A673 (cell line): ENCODE results near the gene ANKRD40. TPM values are rescaled to one million over a fixed set of nuclear protein-coding genes. Genes with fewer than 3 reads are reported as not detected.

Source experiments
- BruUV-seq: library from RNA; stranded (reverse); fragments of 400-500 nt; replicated peaks from 2 replicates; lab custom pipeline; 2021; lab: Mats Ljungman, UMichigan
- CTCF ChIA-PET: fragments of 300-600 bp; sonication (Branson Sonifier 250); formaldehyde crosslinking; loops from one replicate; lab custom pipeline; 2022; ENCODE audit warnings: antibody characterized with exemption; lab: Charles Lee
- POLR2A ChIA-PET: fragments of 300-600 bp; sonication (Branson Sonifier 250); formaldehyde crosslinking; loops from one replicate; lab custom pipeline; 2022; ENCODE audit warnings: antibody characterized with exemption; ENCODE audit not compliant: low non-redundant PET; lab: Charles Lee
- DNase-seq: peaks from one replicate; pipeline ENCODE4 v3.0.0-alpha.2; 2015; ENCODE audit warnings: low spot score
- H3K27ac ChIP-seq: fragments of 200-600 bp; sonication (generic); 2 replicates; pipeline ENCODE4 v1.5.1; 2016; ENCODE audit warnings: mixed run types, low read depth, mild to moderate bottlenecking, mixed read lengths, antibody characterized with exemption, low read length; ENCODE audit not compliant: poor library complexity, severe bottlenecking
- H3K27me3 ChIP-seq: fragments of 200-600 bp; sonication (generic); replicated peaks from 2 replicates; pipeline ENCODE4 v1.6.1; 2017; ENCODE audit warnings: mixed run types, low read depth, mild to moderate bottlenecking, mixed read lengths, antibody characterized with exemption, low read length; ENCODE audit not compliant: insufficient read depth, poor library complexity
- H3K36me3 ChIP-seq: fragments of 200-600 bp; sonication (generic); 2 replicates; pipeline ENCODE4 v1.6.1; 2016; ENCODE audit warnings: mixed run types, mild to moderate bottlenecking, mixed read lengths, antibody characterized with exemption, low read length; ENCODE audit not compliant: insufficient read depth, poor library complexity, severe bottlenecking
- H3K4me1 ChIP-seq: fragments of 200-600 bp; sonication (generic); 2 replicates; pipeline ENCODE4 v1.6.1; 2017; ENCODE audit warnings: mixed run types, mild to moderate bottlenecking, mixed read lengths, antibody characterized with exemption, low read length; ENCODE audit not compliant: insufficient read depth, poor library complexity, severe bottlenecking
- H3K4me3 ChIP-seq: fragments of 200-600 bp; sonication (generic); 2 replicates; pipeline ENCODE4 v1.5.1; 2016; ENCODE audit warnings: low read depth, mixed run types, mild to moderate bottlenecking, mixed read lengths, low read length; ENCODE audit not compliant: poor library complexity, severe bottlenecking
- H3K9me3 ChIP-seq: fragments of 200-600 bp; sonication (generic); 2 replicates; pipeline ENCODE4 v1.6.1; 2016; ENCODE audit warnings: mixed run types, low read depth, mild to moderate bottlenecking, mixed read lengths, antibody characterized with exemption, low read length; ENCODE audit not compliant: poor library complexity, severe bottlenecking
- CTCF ChIP-seq: fragments of 300-800, 200-600 bp; sonication (generic); conservative IDR thresholded peaks from 2 replicates; pipeline ENCODE4 v1.5.1; 2017; ENCODE audit warnings: low read depth, mild to moderate bottlenecking, antibody characterized with exemption, low read length, moderate library complexity, mixed read lengths
- EZH2 ChIP-seq: fragments of 200-600 bp; sonication (generic); IDR thresholded peaks from 2 replicates; pipeline ENCODE4 v1.6.1; 2017; ENCODE audit warnings: borderline replicate concordance, low read depth, mild to moderate bottlenecking, mixed read lengths, antibody characterized with exemption, low read length; ENCODE audit not compliant: poor library complexity, severe bottlenecking
- intact Hi-C: fragments of 100-400 bp; cut with micrococcal nuclease; formaldehyde crosslinking; loops from one replicate; pipeline ENCODE4 v1.10.0; 2022; ENCODE audit not compliant: unreplicated experiment
- total RNA-seq: library from RNA; stranded (reverse); gene quantifications from 2 replicates; pipeline ENCODE4 v1.2.3, GENCODE V29; 2021

ANKRD40 gene
- total RNA-seq, 1 experiment from 2014 or later: 54.2 TPM

DNA sequence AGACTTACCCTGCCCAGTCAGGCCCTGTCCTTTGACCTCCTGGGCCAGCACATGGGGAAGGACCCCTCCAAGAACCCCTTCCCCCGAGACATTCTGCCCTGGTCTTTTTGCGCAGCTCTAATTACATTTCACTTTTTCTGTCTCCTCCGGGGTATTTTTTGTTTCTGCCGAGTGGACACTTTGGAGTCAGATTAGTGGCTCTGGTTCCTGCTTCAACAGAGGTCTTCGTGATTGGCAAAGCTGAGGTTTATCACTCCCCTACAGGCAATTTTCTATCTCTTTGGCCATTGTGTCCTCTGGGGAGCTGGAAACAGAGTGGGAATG, 23.5 kb downstream of the ANKRD40 start:
- ChIA-PET CTCF (interaction anchor here (0.8 kb wide), 1 partner anchor 21 kb away, joined by 9 read pairs; no protein-coding TSS in a partner anchor), POLR2A (interaction anchor here (0.6 kb wide), 1 partner anchor 33 kb away, joined by 4 read pairs; no protein-coding TSS in a partner anchor)

GRCh38 chr17:50683434-50684287, 24.1 kb downstream of the ANKRD40 start:
- no TSS peak for BruUV-seq
- no peak for DNase-seq
- H3K27ac ChIP-seq: no peak overlapping the region
- intact Hi-C loops: no loop called here
- H3K36me3 ChIP-seq: no peaks in the 10 kb centered on the region
- H3K27me3 ChIP-seq: no peaks in the 10 kb centered on the region
- peaks cover 8% of the 10 kb centered on the region for H3K4me1 ChIP-seq
- POLR2A ChIA-PET: interaction anchor here (0.6 kb wide), 1 partner anchor 34 kb away, joined by 4 read pairs; no protein-coding TSS in a partner anchor
- no peaks in the 10 kb centered on the region for H3K9me3 ChIP-seq
- no peak overlapping the region for H3K4me3 ChIP-seq
- CTCF ChIA-PET: interaction anchor here (0.6 to 0.8 kb wide), 3 partner anchors 21 to 117 kb away, joined by 3 to 9 read pairs (median 3); no protein-coding TSS in a partner anchor
- TF ChIP-seq EZH2 (no peak), CTCF (no peak)

More for the DNA sequence above, 23.5 kb downstream of the ANKRD40 start:
- H3K9me3 ChIP-seq: no peaks in the 10 kb centered on the region
- DNase-seq: no peak
- no TSS peak for BruUV-seq
- no peaks in the 10 kb centered on the region for H3K36me3 ChIP-seq
- no peaks in the 10 kb centered on the region for H3K27me3 ChIP-seq
- no peak overlapping the region for H3K4me3 ChIP-seq
- H3K4me1 ChIP-seq: peaks cover 8% of the 10 kb centered on the region
- intact Hi-C loops: no loop called here
- no peak for TF ChIP-seq CTCF
- no peak for TF ChIP-seq EZH2
- H3K27ac ChIP-seq: no peak overlapping the region

- no peak overlapping the region for H3K4me3 ChIP-seq
- H3K4me1 ChIP-seq: peaks cover 8% of the 10 kb centered on the region
- no peak for DNase-seq
- no peaks in the 10 kb centered on the region for H3K27me3 ChIP-seq
- TF ChIP-seq CTCF (no peak), EZH2 (no peak)
- no peak overlapping the region for H3K27ac ChIP-seq
- BruUV-seq: no TSS peak
- POLR2A ChIA-PET: no interaction called here
- H3K36me3 ChIP-seq: no peaks in the 10 kb centered on the region
- H3K9me3 ChIP-seq: no peaks in the 10 kb centered on the region
- CTCF ChIA-PET: interaction anchor here (0.7 kb wide), 1 partner anchor 117 kb away, joined by 3 read pairs; no protein-coding TSS in a partner anchor
- intact Hi-C loops: no loop called here
Measured at GRCh38 chr17:50682938-50683337, 24.8 kb downstream of the ANKRD40 start.
